ENCODE data around the gene ZNHIT1.
"Not testable (repeated sequence)": the region's sequence is repeated elsewhere in the genome, so short reads cannot be mapped to it uniquely, and the experiment has no call there.

Gene ZNHIT1

GRCh38 chr7:101186844-101187428 lies 31.0 kb upstream of the ZNHIT1 start:
- no peak for DNase-seq (ENCODE audit: low read depth)

- DNase-seq (ENCODE audit: low read depth) = no peak
Observed at GRCh38 chr7:101189109-101189508, 28.9 kb upstream of the ZNHIT1 start.

- DNase-seq (ENCODE audit: low read depth) = no peak
Observed at GRCh38 chr7:101195884-101196283, 22.1 kb upstream of the ZNHIT1 start.

GRCh38 chr7:101197991-101198390 lies 20.0 kb upstream of the ZNHIT1 start:
- DNase-seq (ENCODE audit: low read depth) = no peak

GRCh38 chr7:101198476-101198875 lies 19.5 kb upstream of the ZNHIT1 start:
- no peak for DNase-seq (ENCODE audit: low read depth)

GRCh38 chr7:101199522-101199921 lies 18.4 kb upstream of the ZNHIT1 start:
- not testable (repeated sequence) for DNase-seq (ENCODE audit: low read depth)

GRCh38 chr7:101200504-101200861 lies 17.5 kb upstream of the ZNHIT1 start:
- no peak for DNase-seq (ENCODE audit: low read depth)

- DNase-seq (ENCODE audit: low read depth) = no peak
Observed at GRCh38 chr7:101200862-101201599, 16.9 kb upstream of the ZNHIT1 start, which contains the start of gene MOGAT3. MOGAT3 (minus strand) TSS chr7:101201036; CDS start chr7:101200854, 182 bp downstream.

- DNase-seq (ENCODE audit: low read depth) = no peak
Observed at GRCh38 chr7:101201695-101202602, 16.0 kb upstream of the ZNHIT1 start.

- DNase-seq (ENCODE audit: low read depth) = no peak
Observed at GRCh38 chr7:101202603-101202918, 15.4 kb upstream of the ZNHIT1 start.

- DNase-seq (ENCODE audit: low read depth) = not testable (repeated sequence)
Observed at GRCh38 chr7:101203740-101204738, 13.9 kb upstream of the ZNHIT1 start.

GRCh38 chr7:101205901-101206664 lies 11.9 kb upstream of the ZNHIT1 start:
- no peak for DNase-seq (ENCODE audit: low read depth)

- no peak for DNase-seq (ENCODE audit: low read depth)
Observed at GRCh38 chr7:101206665-101207042, 11.3 kb upstream of the ZNHIT1 start.

GRCh38 chr7:101207459-101207858 lies 10.5 kb upstream of the ZNHIT1 start:
- no peak for DNase-seq (ENCODE audit: low read depth)

- DNase-seq (ENCODE audit: low read depth) = no peak
Observed at GRCh38 chr7:101208794-101209193, 9.2 kb upstream of the ZNHIT1 start.

- DNase-seq (ENCODE audit: low read depth) = no peak
Observed at GRCh38 chr7:101210143-101210542, 7.8 kb upstream of the ZNHIT1 start.

- DNase-seq (ENCODE audit: low read depth) = no peak
Observed at GRCh38 chr7:101211501-101211900, 6.5 kb upstream of the ZNHIT1 start.

- no peak for DNase-seq (ENCODE audit: low read depth)
Observed at GRCh38 chr7:101212014-101212413, 6.0 kb upstream of the ZNHIT1 start.

GRCh38 chr7:101216001-101216859 lies 1.7 kb upstream of the ZNHIT1 start:
- no peak for DNase-seq (ENCODE audit: low read depth)

GRCh38 chr7:101216860-101217387 lies 1.0 kb upstream of the ZNHIT1 start:
- DNase-seq (ENCODE audit: low read depth) = no peak
